Hematopoietic multipotent progenitor cell treated with erythropoietin and hydrocortisone succinate and interleukin-3 and kit ligand, for 6 days (in vitro differentiated cells): Measurements from ENCODE around the gene PHKA2.
"Not testable (repeated sequence)": the region's sequence is repeated elsewhere in the genome, so short reads cannot be mapped to it uniquely, and the experiment has no call there.

ENCODE experiments used
- DNase-seq: peaks from one replicate; pipeline ENCODE4 v3.0.0-alpha.2; 2015

The PHKA2 gene

GRCh38 chrX:18983666-18984380 is at the start of gene PHKA2:
PHKA2 (minus strand) TSS chrX:18984114; CDS start chrX:18983932, 182 bp downstream.
- DNase-seq, result no peak

GRCh38 chrX:19030805-19031204 is 46.9 kb upstream of the PHKA2 start:
- no peak for DNase-seq

- DNase-seq, result no peak
Observed at GRCh38 chrX:19028560-19028959, 44.6 kb upstream of the PHKA2 start.

- DNase-seq, result no peak
Observed at GRCh38 chrX:19024366-19024765, 40.5 kb upstream of the PHKA2 start.

GRCh38 chrX:19019996-19020395 is 36.1 kb upstream of the PHKA2 start:
- no peak for DNase-seq

- peak; percentile 21 for DNase-seq
Observed at GRCh38 chrX:19017271-19017670, 33.4 kb upstream of the PHKA2 start.

GRCh38 chrX:19016614-19017013 is 32.7 kb upstream of the PHKA2 start:
- DNase-seq, result not testable (repeated sequence)

GRCh38 chrX:19007868-19008267 is 24.0 kb upstream of the PHKA2 start:
- DNase-seq, result no peak

- no peak for DNase-seq
Observed at GRCh38 chrX:19007011-19007410, 23.1 kb upstream of the PHKA2 start.

- peak; percentile 1 for DNase-seq
Observed at GRCh38 chrX:19005909-19006308, 22.0 kb upstream of the PHKA2 start.

- DNase-seq, result no peak
Observed at GRCh38 chrX:19003756-19004155, 19.8 kb upstream of the PHKA2 start.

GRCh38 chrX:18998653-18999052 is 14.7 kb upstream of the PHKA2 start:
- no peak for DNase-seq

GRCh38 chrX:18997916-18998315 is 14.0 kb upstream of the PHKA2 start:
- no peak for DNase-seq

- no peak for DNase-seq
Observed at GRCh38 chrX:18996536-18996935, 12.6 kb upstream of the PHKA2 start.

- no peak for DNase-seq
Observed at GRCh38 chrX:18995221-18995620, 11.3 kb upstream of the PHKA2 start.

GRCh38 chrX:18994713-18995112 is 10.8 kb upstream of the PHKA2 start:
- no peak for DNase-seq

GRCh38 chrX:18992829-18993228 is 8.9 kb upstream of the PHKA2 start:
- no peak for DNase-seq

GRCh38 chrX:18985186-18985435 is 1.2 kb upstream of the PHKA2 start:
- no peak for DNase-seq

GRCh38 chrX:18984381-18985185 is 669 bp upstream of the PHKA2 start:
- DNase-seq, result peak; percentile 86

GRCh38 chrX:18981124-18981807 is 2.6 kb downstream of the PHKA2 start:
- no peak for DNase-seq

GRCh38 chrX:18980262-18980661 is 3.7 kb downstream of the PHKA2 start:
- DNase-seq, result peak; percentile 51

- no peak for DNase-seq
Observed at GRCh38 chrX:18974993-18975392, 8.9 kb downstream of the PHKA2 start.

- DNase-seq, result peak; percentile 71
Observed at GRCh38 chrX:18973527-18974192, 10.3 kb downstream of the PHKA2 start.
